RWPE2 (cell line): ENCODE results near the gene KCNAB1.

Experiments
- ATAC-seq: fragments of 200-7000 bp; cut with Tn5 transposase; 3 replicates; pipeline ENCODE4 v1.9.1; 2021; ENCODE audit warnings: low read depth
- DNase-seq: peaks from one replicate; pipeline ENCODE4 v3.0.0-alpha.2; 2020; ENCODE audit warnings: low spot score
- H3K27ac ChIP-seq: fragments of 450-650 bp; 2 replicates; pipeline ENCODE4 v1.5.1; 2017; ENCODE audit warnings: mild to moderate bottlenecking; ENCODE audit not compliant: poor library complexity, severe bottlenecking
- H3K27me3 ChIP-seq: fragments of 250-450 bp; sonication (Bioruptor Pico); 2 replicates; pipeline ENCODE4 v1.5.1; 2021; ENCODE audit warnings: mild to moderate bottlenecking, moderate library complexity; ENCODE audit not compliant: insufficient read depth, poor library complexity, severe bottlenecking
- H3K36me3 ChIP-seq: fragments of 250-450 bp; sonication (Bioruptor Pico); 2 replicates; pipeline ENCODE4 v1.5.1; 2020; ENCODE audit warnings: low read depth, mild to moderate bottlenecking, moderate library complexity
- H3K4me1 ChIP-seq: fragments of 250-450 bp; sonication (Bioruptor Pico); 2 replicates; pipeline ENCODE4 v1.5.1; 2021; ENCODE audit warnings: mild to moderate bottlenecking, moderate library complexity; ENCODE audit not compliant: insufficient read depth, poor library complexity, severe bottlenecking
- H3K4me3 ChIP-seq: fragments of 250-450 bp; sonication (Bioruptor Pico); 2 replicates; pipeline ENCODE4 v1.5.1; 2021; ENCODE audit warnings: mild to moderate bottlenecking, moderate library complexity; ENCODE audit not compliant: severe bottlenecking
- H3K9me3 ChIP-seq: fragments of 250-450 bp; sonication (Bioruptor Pico); 2 replicates; pipeline ENCODE4 v1.5.1; 2021; ENCODE audit warnings: mild to moderate bottlenecking, moderate library complexity; ENCODE audit not compliant: severe bottlenecking
- CTCF ChIP-seq: fragments of 450-650 bp; IDR thresholded peaks from one replicate; pipeline ENCODE4 v1.5.1; 2017; ENCODE audit warnings: mild to moderate bottlenecking, moderate library complexity; ENCODE audit not compliant: poor library complexity, severe bottlenecking

The KCNAB1 gene

DNA sequence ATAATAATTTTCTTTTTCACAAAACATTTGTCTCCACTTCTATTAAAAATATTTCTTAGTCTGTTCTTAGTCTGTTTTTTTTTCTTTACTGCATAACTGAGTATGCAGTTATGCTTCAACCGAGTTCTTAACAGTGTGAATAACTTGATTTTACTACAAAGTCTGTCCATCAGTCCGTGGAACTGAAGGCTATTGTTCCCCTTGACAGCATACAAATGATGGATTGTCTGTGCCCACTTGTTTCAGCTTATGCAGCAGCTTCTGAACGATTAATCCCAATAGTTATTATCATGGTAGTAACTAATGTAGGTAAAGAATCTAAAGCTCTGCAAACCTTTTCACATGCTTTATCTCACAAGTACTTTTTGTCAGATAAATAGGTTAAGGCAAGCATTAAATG, 283.8 kb downstream of the KCNAB1 start:
- Histone ChIP-seq H3K27ac (no peak overlapping the region), H3K9me3 (peaks cover 4% of the 10 kb centered on the region), H3K27me3 (no peaks in the 10 kb centered on the region), H3K4me1 (no peaks in the 10 kb centered on the region), H3K36me3 (no peaks in the 10 kb centered on the region), H3K4me3 (no peak overlapping the region)
- ATAC-seq (no peak), DNase-seq (no peak)
- no peak for TF ChIP-seq CTCF

DNA sequence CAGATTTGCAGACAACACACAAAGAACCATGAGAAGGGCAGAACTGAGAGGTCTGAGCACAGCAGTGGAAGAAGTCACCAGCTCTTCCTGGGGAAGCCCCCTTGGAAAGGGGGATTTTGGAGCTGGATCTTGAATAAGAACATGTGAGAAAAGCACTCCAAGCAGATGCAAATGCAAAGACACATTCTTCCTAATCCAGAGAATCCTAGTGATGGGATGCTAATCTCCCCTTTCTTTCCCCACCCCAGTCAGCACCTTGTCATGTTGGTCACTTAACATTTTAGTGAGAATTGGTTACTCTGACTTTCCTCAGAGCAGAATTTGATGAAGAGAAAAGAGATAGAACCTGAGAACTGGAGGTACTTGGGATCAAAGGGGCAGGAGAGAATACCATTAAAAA, 286.0 kb downstream of the KCNAB1 start:
- DNase-seq (no peak), ATAC-seq (no peak)
- H3K27ac ChIP-seq, result no peak overlapping the region
- TF ChIP-seq CTCF, result no peak
- no peaks in the 10 kb centered on the region for H3K4me1 ChIP-seq
- peaks cover 4% of the 10 kb centered on the region for H3K27me3 ChIP-seq
- peaks cover 4% of the 10 kb centered on the region for H3K9me3 ChIP-seq
- no peak overlapping the region for H3K4me3 ChIP-seq
- no peaks in the 10 kb centered on the region for H3K36me3 ChIP-seq

DNA sequence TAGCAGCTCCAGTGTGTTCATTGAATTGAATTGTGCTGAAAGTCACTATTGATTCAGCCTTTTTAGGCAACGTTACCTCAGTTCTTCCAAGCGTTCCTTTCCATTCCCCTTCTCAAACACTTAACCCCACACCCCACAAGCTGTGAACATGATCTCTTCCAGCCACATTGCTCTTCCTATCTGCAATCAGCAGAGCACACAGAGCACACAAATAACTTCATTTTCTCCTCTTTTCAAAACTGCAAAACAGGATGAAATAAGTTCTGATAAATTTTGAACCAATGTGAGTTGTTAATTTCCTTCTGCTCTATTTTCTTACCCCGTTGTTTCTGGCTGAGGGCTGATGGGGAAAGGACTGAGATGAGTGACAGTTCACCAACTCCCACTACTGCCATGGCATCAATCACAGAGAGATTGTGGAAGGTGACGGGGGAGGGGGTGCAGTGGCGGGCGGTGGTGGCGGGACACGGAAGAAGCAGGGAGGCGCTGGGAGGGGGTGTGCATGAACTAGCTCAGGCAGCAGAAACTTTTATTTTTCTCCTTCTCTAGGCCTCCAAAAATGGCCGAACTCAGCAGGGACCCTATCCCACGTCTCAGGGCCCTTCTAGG, 287.3 kb downstream of the KCNAB1 start:
- peaks cover 8% of the 10 kb centered on the region for H3K27me3 ChIP-seq
- H3K4me3 ChIP-seq, result no peak overlapping the region
- no peaks in the 10 kb centered on the region for H3K4me1 ChIP-seq
- no peak overlapping the region for H3K27ac ChIP-seq
- TF ChIP-seq CTCF, result no peak
- DNase-seq (no peak), ATAC-seq (no peak)
- no peaks in the 10 kb centered on the region for H3K36me3 ChIP-seq
- peaks cover 3% of the 10 kb centered on the region for H3K9me3 ChIP-seq

- Histone ChIP-seq H3K27ac (no peak overlapping the region), H3K36me3 (no peaks in the 10 kb centered on the region), H3K4me1 (no peaks in the 10 kb centered on the region), H3K4me3 (no peak overlapping the region), H3K9me3 (no peaks in the 10 kb centered on the region), H3K27me3 (peaks cover 8% of the 10 kb centered on the region)
- no peak for DNase-seq
- no peak for ATAC-seq
- no peak for TF ChIP-seq CTCF
These were observed 289.3 kb downstream of the KCNAB1 start for GRCh38 chr3:156409694-156410093.

DNA sequence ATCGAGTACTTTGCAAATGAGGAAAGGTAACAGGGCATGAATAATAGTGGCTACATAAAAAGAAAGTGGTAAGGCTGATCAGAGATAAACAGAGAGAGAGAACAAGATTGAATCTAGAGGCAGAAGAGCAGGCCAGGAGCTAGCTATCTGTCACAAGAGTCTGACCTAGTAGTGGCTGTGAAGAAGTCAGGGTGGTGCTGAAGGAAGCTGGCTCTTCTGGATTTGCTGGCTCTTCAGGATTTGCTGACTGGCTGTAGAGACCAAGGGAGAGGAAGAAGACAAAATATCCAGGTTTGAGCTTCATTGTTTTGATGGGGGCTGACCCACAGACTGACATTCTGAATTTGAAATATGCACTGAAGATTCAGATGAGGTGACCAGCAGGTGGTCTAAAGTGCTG, 292.2 kb downstream of the KCNAB1 start:
- peaks cover 5% of the 10 kb centered on the region for H3K4me1 ChIP-seq
- no peaks in the 10 kb centered on the region for H3K9me3 ChIP-seq
- no peak for TF ChIP-seq CTCF
- H3K27me3 ChIP-seq, result peaks cover 8% of the 10 kb centered on the region
- DNase-seq (no peak), ATAC-seq (no peak)
- H3K36me3 ChIP-seq, result no peaks in the 10 kb centered on the region
- no peak overlapping the region for H3K27ac ChIP-seq
- no peak overlapping the region for H3K4me3 ChIP-seq
